GM12801 (cell line): Measurements from ENCODE around the gene PSMA5.

ENCODE experiments used
- TF ChIP-seq, protein P1 (sequence below): IDR thresholded peaks from one replicate; pipeline ENCODE4 v1.5.1; 2011; ENCODE audit warnings: control low read depth; ENCODE audit not compliant: insufficient read length; ENCODE audit errors: extremely low read depth

PSMA5 gene

DNA sequence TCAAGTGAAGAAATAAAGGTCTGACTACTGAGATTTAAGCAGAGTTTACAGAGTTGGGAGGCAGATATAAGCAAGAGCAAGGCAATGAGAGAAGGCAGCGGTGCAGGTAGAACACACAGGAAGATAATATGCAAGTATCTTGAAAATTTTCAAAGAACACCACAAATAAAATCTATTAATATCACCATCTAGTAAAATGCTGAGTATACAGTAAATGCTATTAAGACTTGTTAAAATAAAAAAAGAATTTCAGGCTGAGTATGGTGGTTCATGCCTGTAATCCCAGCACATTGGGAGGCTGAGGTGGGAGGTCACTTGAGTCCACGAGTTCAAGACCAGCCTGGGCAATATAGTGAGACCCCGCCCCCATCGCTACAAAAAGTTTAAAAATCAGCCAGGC is 48.5 kb downstream of the PSMA5 start:
- TF ChIP-seq, protein P1, sequence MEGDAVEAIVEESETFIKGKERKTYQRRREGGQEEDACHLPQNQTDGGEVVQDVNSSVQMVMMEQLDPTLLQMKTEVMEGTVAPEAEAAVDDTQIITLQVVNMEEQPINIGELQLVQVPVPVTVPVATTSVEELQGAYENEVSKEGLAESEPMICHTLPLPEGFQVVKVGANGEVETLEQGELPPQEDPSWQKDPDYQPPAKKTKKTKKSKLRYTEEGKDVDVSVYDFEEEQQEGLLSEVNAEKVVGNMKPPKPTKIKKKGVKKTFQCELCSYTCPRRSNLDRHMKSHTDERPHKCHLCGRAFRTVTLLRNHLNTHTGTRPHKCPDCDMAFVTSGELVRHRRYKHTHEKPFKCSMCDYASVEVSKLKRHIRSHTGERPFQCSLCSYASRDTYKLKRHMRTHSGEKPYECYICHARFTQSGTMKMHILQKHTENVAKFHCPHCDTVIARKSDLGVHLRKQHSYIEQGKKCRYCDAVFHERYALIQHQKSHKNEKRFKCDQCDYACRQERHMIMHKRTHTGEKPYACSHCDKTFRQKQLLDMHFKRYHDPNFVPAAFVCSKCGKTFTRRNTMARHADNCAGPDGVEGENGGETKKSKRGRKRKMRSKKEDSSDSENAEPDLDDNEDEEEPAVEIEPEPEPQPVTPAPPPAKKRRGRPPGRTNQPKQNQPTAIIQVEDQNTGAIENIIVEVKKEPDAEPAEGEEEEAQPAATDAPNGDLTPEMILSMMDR, result no peak

DNA sequence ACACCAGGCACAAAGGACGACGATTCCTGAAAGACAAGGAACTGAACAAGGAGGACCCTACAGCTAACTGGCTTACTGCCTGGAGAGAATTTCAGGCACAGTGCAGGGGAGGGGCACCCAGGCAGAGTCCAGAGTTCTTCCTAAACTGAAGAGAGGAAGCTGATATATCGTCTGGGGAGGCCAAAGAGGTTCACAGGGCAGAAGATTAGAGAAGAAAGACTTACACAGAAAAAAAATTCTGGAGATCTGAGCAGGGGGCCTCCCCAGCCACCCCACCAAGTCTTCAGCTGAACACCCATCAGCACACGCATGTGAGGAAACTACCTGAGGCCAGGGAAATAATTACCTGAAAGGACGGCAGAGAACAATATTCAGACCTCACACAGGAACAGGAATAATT is 53.1 kb downstream of the PSMA5 start:
- TF ChIP-seq, protein P1, result no peak

DNA sequence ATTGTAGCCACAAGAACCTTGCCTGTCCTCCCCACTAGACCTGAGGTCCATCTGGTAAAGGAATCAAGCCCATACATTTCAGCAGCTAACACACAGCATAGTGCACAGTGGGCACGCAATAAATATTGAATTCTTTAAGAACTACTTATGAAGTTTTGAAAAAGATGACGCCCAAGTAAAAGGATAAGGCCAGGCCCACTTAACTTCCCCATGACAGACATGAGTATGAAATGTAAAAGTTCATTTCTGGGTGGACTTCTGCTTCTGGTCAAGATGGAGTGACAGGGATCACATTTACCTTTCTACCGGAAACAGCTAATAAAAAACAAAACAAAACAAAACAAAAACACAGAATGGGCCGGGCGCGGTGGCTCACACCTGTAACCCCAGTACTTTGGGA is 54.0 kb downstream of the PSMA5 start:
- TF ChIP-seq, protein P1, result no peak

DNA sequence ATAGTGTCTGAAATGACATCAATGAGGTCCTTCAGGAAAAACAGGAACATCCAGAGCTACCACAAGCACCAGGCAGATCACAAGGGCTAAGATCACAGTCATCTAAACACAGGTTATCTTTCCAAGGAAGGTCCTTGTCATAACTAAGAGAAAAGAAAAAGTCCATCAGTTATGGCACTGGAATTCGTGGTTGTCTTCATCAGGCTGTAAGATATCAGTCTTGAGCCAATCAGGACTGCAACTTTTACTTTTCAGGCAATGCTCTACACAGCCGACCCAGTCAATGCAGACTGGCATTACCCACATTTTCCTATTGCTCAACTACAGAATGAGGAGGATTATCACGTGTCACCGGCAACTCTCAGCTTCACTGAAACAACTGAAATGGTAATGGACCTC is 54.9 kb downstream of the PSMA5 start:
- TF ChIP-seq, protein P1, result no peak

DNA sequence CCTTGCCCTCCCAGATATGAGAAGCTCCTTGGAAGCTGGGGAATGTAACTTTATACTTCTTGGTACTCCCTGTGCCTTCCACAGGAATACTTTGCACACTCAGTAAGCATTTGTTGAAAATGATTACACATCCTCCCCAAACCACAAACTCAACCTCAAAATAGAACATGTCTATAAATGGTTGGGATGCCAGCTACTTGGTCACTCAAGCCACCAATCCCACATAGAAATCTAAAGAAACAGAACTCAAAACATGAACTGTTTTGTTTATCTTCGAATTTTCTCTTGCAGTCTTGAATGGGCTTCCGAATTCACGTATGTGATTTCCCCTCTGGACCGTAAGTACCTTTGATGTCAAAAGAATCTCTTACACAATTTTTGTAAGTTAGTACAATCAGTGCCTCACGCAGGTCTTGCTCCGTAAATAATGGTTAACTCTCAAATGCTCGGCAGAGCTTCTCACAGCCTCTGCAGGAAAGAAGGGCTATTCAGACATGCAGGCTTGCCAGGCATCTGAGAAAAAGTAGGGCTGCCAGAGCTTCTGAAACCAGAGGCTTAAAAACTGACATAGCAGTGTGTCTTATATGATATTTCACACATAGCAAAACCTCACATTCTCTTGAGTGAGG is 55.4 kb downstream of the PSMA5 start:
- TF ChIP-seq, protein P1, result no peak

DNA sequence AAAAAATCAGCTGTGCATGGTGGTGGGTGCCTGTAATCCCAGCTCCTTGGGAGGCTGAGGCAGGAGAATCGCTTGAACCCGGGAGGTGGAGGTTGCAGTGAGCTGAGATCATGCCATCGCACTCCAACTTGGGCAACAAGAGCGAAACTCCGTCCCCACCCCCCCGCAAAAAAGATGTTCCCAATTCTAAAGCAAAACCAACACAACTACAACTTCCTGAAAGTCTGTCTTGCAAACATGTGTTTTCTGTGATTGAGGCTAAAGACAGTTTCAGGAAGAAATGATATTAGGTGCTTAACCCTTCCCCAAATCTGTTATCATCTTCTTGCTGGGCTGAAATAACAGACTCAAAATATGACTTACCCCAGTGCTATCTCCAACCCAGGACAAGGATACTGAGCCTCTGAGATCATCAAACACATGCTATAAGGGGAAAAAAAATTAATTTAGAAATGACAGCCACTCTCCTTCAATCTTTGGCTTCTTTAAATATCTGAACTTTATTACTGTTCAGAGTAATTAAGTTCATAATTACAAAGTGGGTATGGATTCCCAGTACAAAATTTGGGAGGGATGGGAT is 57.0 kb downstream of the PSMA5 start:
- TF ChIP-seq, protein P1, result no peak

DNA sequence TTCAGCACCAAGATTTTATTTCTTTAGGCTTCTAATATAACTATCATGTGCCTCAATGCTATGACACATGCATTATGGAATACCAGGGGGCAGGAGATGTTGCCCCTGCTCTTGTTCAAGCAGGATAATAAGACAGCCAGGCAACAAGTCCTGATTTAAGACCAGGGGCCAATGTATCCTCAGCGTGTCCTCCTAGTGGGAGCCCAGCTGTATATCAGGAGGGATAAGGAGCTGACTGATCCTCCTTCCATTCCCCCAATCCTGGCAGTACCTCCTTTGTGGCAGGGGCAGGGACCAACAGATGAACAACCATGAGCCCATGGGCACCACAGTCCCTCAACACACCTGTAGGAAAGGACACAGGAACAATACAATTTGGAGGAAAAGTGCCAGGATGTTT is 57.8 kb downstream of the PSMA5 start:
- TF ChIP-seq, protein P1, result no peak
